Activated T-cell treated with anti-CD3 and anti-CD28 coated beads, Interleukin-2, amount 50 U/mL, for 24 hours (primary cell): ENCODE results near the gene APOL6.

ENCODE experiments used
- DNase-seq: peaks from one replicate; pipeline ENCODE4 v3.0.0-alpha.2; 2020
- H3K27ac Mint-ChIP-seq: 2 replicates; pipeline ENCODE4 v1.8.0; 2020; ENCODE audit warnings: mild to moderate bottlenecking, mixed read lengths
- H3K27me3 Mint-ChIP-seq: 2 replicates; pipeline ENCODE4 v1.8.0; 2020; ENCODE audit warnings: mixed read lengths
- H3K36me3 Mint-ChIP-seq: 2 replicates; pipeline ENCODE4 v1.8.0; 2020; ENCODE audit warnings: low read depth, mixed read lengths
- H3K4me1 Mint-ChIP-seq: 2 replicates; pipeline ENCODE4 v1.8.0; 2020; ENCODE audit warnings: low read depth, mixed read lengths
- H3K4me3 Mint-ChIP-seq: 2 replicates; pipeline ENCODE4 v1.8.0; 2020; ENCODE audit warnings: mild to moderate bottlenecking, moderate library complexity, mixed read lengths
- H3K9me3 Mint-ChIP-seq: 2 replicates; pipeline ENCODE4 v1.8.0; 2020; ENCODE audit warnings: mixed read lengths

APOL6 gene

GRCh38 chr22:35624547-35624946, 23.7 kb upstream of the APOL6 start:
- no peaks in the 10 kb centered on the region for H3K36me3 Mint-ChIP-seq
- H3K27ac Mint-ChIP-seq: no peak overlapping the region
- H3K9me3 Mint-ChIP-seq: no peaks in the 10 kb centered on the region
- H3K27me3 Mint-ChIP-seq: peaks cover 11% of the 10 kb centered on the region
- peaks cover 15% of the 10 kb centered on the region for H3K4me1 Mint-ChIP-seq
- no peak for DNase-seq
- H3K4me3 Mint-ChIP-seq: no peak overlapping the region

- Mint-ChIP-seq H3K36me3 (no peaks in the 10 kb centered on the region), H3K27me3 (peaks cover 11% of the 10 kb centered on the region), H3K9me3 (no peaks in the 10 kb centered on the region), H3K27ac (no peak overlapping the region), H3K4me3 (no peak overlapping the region), H3K4me1 (peaks cover 23% of the 10 kb centered on the region)
- no peak for DNase-seq
Observed at GRCh38 chr22:35625763-35626432, 22.3 kb upstream of the APOL6 start.

GRCh38 chr22:35627267-35628041, 20.8 kb upstream of the APOL6 start:
- Mint-ChIP-seq H3K27me3 (peaks cover 11% of the 10 kb centered on the region), H3K4me3 (peak overlapping the region; percentile 74), H3K36me3 (no peaks in the 10 kb centered on the region), H3K4me1 (peaks cover 23% of the 10 kb centered on the region), H3K9me3 (no peaks in the 10 kb centered on the region), H3K27ac (peak overlapping the region; percentile 62)
- DNase-seq: peak; percentile 80

- Mint-ChIP-seq H3K4me3 (no peak overlapping the region), H3K36me3 (no peaks in the 10 kb centered on the region), H3K27ac (peak overlapping the region; percentile 4), H3K9me3 (no peaks in the 10 kb centered on the region), H3K27me3 (peaks cover 11% of the 10 kb centered on the region), H3K4me1 (peaks cover 29% of the 10 kb centered on the region)
- no peak for DNase-seq
Observed at GRCh38 chr22:35628732-35629131, 19.5 kb upstream of the APOL6 start.

- H3K4me3 Mint-ChIP-seq: no peak overlapping the region
- H3K27me3 Mint-ChIP-seq: peaks cover 8% of the 10 kb centered on the region
- no peaks in the 10 kb centered on the region for H3K36me3 Mint-ChIP-seq
- peak; percentile 68 for DNase-seq
- peak overlapping the region; percentile 80 for H3K27ac Mint-ChIP-seq
- H3K4me1 Mint-ChIP-seq: peaks cover 31% of the 10 kb centered on the region
- no peaks in the 10 kb centered on the region for H3K9me3 Mint-ChIP-seq
Observed at GRCh38 chr22:35629406-35630216, 18.6 kb upstream of the APOL6 start.

- Mint-ChIP-seq H3K4me3 (no peak overlapping the region), H3K9me3 (no peaks in the 10 kb centered on the region), H3K36me3 (no peaks in the 10 kb centered on the region), H3K4me1 (peaks cover 37% of the 10 kb centered on the region), H3K27me3 (peaks cover 4% of the 10 kb centered on the region), H3K27ac (no peak overlapping the region)
- no peak for DNase-seq
Observed at GRCh38 chr22:35630387-35630793, 17.9 kb upstream of the APOL6 start.

- no peak overlapping the region for H3K27ac Mint-ChIP-seq
Observed at GRCh38 chr22:35630891-35631290, 17.4 kb upstream of the APOL6 start.

GRCh38 chr22:35631597-35631996, 16.6 kb upstream of the APOL6 start:
- Mint-ChIP-seq H3K4me1 (peaks cover 37% of the 10 kb centered on the region), H3K27ac (peak overlapping the region; percentile 50), H3K27me3 (no peaks in the 10 kb centered on the region), H3K4me3 (no peak overlapping the region), H3K36me3 (no peaks in the 10 kb centered on the region), H3K9me3 (no peaks in the 10 kb centered on the region)
- no peak for DNase-seq

More at GRCh38 chr22:35630891-35631290, 17.4 kb upstream of the APOL6 start:
- no peak for DNase-seq
- Mint-ChIP-seq H3K27me3 (peaks cover 1% of the 10 kb centered on the region), H3K4me1 (peaks cover 37% of the 10 kb centered on the region), H3K9me3 (no peaks in the 10 kb centered on the region), H3K36me3 (no peaks in the 10 kb centered on the region), H3K4me3 (no peak overlapping the region)

GRCh38 chr22:35632935-35633334, 15.3 kb upstream of the APOL6 start:
- no peaks in the 10 kb centered on the region for H3K36me3 Mint-ChIP-seq
- H3K4me3 Mint-ChIP-seq: no peak overlapping the region
- no peak for DNase-seq
- no peaks in the 10 kb centered on the region for H3K9me3 Mint-ChIP-seq
- peaks cover 27% of the 10 kb centered on the region for H3K4me1 Mint-ChIP-seq
- no peaks in the 10 kb centered on the region for H3K27me3 Mint-ChIP-seq
- no peak overlapping the region for H3K27ac Mint-ChIP-seq

- no peaks in the 10 kb centered on the region for H3K36me3 Mint-ChIP-seq
- no peak overlapping the region for H3K4me3 Mint-ChIP-seq
- peaks cover 27% of the 10 kb centered on the region for H3K4me1 Mint-ChIP-seq
- H3K27ac Mint-ChIP-seq: no peak overlapping the region
- DNase-seq: no peak
- no peaks in the 10 kb centered on the region for H3K27me3 Mint-ChIP-seq
- no peaks in the 10 kb centered on the region for H3K9me3 Mint-ChIP-seq
Observed at GRCh38 chr22:35633520-35633919, 14.7 kb upstream of the APOL6 start.

- Mint-ChIP-seq H3K27ac (no peak overlapping the region), H3K4me3 (no peak overlapping the region), H3K4me1 (peaks cover 27% of the 10 kb centered on the region), H3K9me3 (no peaks in the 10 kb centered on the region), H3K27me3 (no peaks in the 10 kb centered on the region), H3K36me3 (no peaks in the 10 kb centered on the region)
- no peak for DNase-seq
Observed at GRCh38 chr22:35634015-35634414, 14.2 kb upstream of the APOL6 start.

- H3K9me3 Mint-ChIP-seq: no peaks in the 10 kb centered on the region
- H3K27me3 Mint-ChIP-seq: no peaks in the 10 kb centered on the region
- H3K4me3 Mint-ChIP-seq: no peak overlapping the region
- H3K27ac Mint-ChIP-seq: no peak overlapping the region
- H3K36me3 Mint-ChIP-seq: no peaks in the 10 kb centered on the region
- no peak for DNase-seq
- H3K4me1 Mint-ChIP-seq: peaks cover 19% of the 10 kb centered on the region
Observed at GRCh38 chr22:35634943-35635540, 13.2 kb upstream of the APOL6 start.

GRCh38 chr22:35637254-35637653, 11.0 kb upstream of the APOL6 start:
- Mint-ChIP-seq H3K27me3 (no peaks in the 10 kb centered on the region), H3K9me3 (no peaks in the 10 kb centered on the region), H3K4me1 (peaks cover 15% of the 10 kb centered on the region), H3K36me3 (no peaks in the 10 kb centered on the region), H3K27ac (no peak overlapping the region), H3K4me3 (no peak overlapping the region)
- no peak for DNase-seq

GRCh38 chr22:35638001-35638400, 10.2 kb upstream of the APOL6 start:
- Mint-ChIP-seq H3K27me3 (no peaks in the 10 kb centered on the region), H3K36me3 (no peaks in the 10 kb centered on the region), H3K27ac (no peak overlapping the region), H3K9me3 (no peaks in the 10 kb centered on the region), H3K4me1 (peaks cover 15% of the 10 kb centered on the region), H3K4me3 (no peak overlapping the region)
- no peak for DNase-seq
